ENCODE measurements around the gene UPK3B.
"Not testable (repeated sequence)": the region's sequence is repeated elsewhere in the genome, so short reads cannot be mapped to it uniquely, and the experiment has no call there.

The UPK3B gene

DNA sequence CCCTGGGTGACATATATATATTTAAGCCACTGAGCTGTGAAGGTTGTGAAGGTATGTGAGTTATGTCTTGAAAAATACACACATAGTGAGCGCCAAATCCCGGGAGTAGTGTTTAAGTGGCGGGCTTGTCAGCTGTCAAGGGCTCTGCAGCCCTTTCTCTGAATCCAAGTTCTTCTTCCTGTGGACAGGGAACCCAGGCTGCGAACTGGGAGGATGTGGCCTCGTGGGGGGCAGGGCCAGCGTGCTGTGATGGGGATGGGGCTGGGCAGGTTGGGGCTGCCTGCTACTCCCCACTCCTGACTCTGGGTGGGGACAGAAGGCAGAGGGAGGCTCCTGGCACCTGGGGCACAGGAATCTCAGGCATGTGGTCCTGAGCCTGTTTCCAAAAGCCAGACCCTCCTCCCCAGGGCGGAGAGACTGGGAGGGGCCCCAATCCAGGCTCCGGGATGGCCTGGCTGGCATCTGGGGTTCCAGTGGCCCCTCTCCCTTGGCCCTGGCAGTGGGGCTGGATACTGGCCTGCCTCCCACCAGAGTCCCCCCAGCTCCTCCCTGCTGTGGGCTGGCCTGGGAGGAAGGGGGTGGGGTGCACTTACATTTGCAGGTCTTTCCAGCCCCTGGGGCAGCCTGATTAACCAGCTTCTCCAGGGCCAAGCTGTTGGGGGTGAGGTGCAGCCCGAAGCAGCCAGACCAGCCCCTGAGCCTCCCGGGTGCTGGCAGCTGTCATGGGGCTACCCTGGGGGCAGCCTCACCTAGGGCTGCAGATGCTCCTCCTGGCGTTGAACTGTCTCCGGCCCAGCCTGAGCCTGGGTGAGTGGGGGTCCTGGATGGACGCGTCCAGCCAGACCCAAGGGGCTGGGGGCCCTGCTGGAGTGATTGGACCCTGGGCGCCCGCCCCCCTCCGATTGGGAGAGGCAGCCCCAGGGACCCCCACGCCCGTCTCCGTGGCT, at the start of gene UPK3B:
Gene UPK3B, plus strand, starts transcription at position 622 of the 947 bp plus-strand sequence. Its CDS starts 101 bp downstream, at position 723.
- no peak for TF ChIP-seq JUND (IDR thresholded peaks at IDR 0.05; ENCODE audit: low read depth)
- in situ Hi-C loops (cut with HindIII; ENCODE audit: low pct_unique_long_range_greater_than_20kb, low sequenced_read_pairs) = no loop called here
- DNase-seq (ENCODE audit: low read depth in 1 of 2, low spot score in 1 of 2) = peak; percentile 83 to 94

DNA sequence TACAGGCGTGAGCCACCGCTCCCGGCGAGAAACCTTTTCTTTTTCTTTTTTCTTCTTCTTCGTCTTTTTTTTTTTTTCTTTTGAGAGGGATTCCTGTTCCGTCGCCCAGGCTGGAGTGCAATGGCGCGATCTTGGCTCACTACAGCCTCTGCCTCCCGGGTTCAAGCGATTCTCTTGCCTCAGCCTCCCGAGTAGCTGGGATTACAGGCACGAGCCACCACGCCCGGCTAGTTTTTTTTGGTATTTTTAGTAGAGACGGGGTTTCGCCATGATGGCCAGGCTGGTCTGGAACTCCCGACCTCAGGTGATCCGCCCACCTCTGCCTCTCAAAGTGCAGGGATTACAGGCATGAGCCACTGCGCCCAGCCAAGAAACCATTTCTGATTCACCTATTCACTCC, 49.6 kb upstream of the UPK3B start:
- in situ Hi-C loops (cut with HindIII; ENCODE audit: low pct_unique_long_range_greater_than_20kb, low sequenced_read_pairs); DNase-seq (ENCODE audit: low read depth in 1 of 2, low spot score in 1 of 2): not testable (repeated sequence)

DNA sequence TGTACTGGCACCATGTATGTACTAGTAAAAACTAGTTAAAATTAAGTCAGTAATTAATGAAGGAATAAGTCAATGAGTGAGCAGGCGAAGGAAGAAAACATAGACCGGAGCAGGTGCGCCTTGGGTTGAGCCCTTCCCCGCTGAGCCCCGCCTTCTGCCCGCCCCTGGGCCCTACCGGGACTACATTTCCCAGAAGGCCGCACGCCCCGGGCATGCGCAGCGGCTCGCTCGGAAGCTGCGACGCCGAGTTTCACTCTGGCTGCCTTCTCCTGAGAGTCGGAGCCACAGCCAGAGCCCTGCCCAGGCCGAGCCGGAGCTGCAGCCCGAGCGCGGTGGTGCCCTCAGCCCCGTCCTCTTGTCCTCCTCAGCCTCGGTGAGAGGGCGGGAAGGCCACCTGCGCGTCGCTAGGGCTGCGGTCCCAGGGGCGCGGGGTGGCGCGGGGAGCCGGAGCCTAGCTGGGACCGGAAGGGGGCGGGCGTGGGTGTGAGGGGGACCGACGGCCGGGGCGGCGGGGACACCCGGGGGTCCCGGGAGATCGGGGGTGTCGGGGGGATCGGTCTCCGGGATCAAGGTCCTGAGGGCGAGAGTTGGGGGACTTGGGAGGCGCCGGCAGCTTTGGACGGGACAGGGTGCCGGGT, 48.8 kb upstream of the UPK3B start, which contains the start of gene DTX2:
Gene DTX2, plus strand, starts transcription at position 246 of the 638 bp plus-strand sequence. CDS start 18,801 bp downstream, outside the sequence.
- in situ Hi-C loops (cut with HindIII; ENCODE audit: low pct_unique_long_range_greater_than_20kb, low sequenced_read_pairs); DNase-seq (ENCODE audit: low read depth in 1 of 2, low spot score in 1 of 2): not testable (repeated sequence)

DNA sequence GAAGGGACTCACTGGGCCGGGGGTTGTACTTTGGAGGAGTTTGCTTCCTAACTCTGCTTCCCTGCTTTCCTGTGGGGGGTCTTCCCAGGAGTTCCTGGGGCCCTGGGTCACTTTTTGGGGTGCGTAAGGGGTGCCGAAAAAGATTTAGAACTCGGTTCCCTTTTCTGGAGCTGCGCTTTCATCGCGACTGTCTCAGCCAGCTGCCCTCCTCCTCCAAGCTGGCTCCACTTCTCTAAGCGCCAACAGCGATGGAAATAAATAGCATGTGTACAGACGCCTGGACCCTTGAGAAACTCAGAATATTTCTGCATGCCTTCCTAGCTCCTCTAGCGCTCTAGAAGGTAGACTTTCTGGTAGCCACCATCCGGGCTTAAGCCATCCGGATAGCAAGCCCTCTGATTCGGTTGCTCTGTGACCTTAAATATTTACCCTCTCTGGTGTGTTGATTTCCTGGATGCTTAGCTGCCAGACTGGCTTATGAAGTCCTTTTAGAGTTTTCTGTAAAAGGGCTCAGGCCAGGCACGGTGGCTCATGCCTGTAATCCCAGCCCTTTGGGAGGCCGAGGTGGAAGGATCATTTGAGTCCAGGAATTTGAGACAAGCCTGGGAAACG, 48.0 kb upstream of the UPK3B start:
- DNase-seq (ENCODE audit: low read depth in 1 of 2, low spot score in 1 of 2); in situ Hi-C loops (cut with HindIII; ENCODE audit: low pct_unique_long_range_greater_than_20kb, low sequenced_read_pairs): not testable (repeated sequence)

DNA sequence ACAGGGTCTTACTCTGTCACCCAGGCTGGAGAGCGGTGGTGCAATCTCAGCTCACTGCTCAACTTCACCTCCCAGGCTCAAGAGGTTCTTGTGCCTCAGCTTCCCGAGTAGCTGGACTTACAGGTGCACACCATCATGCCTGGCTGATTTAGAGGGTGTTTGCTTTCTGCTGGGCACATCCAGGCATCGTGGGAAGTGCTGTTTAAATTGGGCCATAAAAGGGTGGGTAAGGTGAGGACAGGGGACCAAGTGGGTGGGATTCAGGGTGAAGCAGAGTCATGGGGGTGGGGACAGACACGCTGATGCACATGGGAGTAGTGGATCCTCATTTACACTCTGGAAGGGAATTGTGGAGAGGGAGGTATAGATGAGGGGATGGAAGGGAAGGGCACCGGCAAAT, 45.4 kb upstream of the UPK3B start:
- in situ Hi-C loops (cut with HindIII; ENCODE audit: low pct_unique_long_range_greater_than_20kb, low sequenced_read_pairs); DNase-seq (ENCODE audit: low read depth in 1 of 2, low spot score in 1 of 2): not testable (repeated sequence)

DNA sequence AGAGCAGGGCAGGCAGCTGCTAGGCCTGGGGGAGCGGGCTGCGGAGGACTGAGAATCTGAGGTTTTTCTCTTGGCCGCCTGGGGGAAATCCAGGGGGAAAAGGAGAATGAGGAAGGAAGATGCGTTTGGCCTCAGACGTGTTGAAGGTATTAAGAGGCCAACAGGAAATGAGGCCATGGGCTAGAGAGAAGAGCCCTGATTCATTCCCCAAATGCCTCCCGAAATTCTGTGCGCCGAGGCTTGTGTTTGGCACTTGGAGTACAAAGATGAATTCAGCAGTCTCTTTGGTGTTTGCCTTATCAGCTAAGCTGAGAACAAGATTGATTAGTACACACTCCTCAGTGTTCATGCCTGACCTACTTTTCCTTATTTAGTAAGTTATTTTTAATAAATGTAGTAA, 44.4 kb upstream of the UPK3B start:
- in situ Hi-C loops (cut with HindIII; ENCODE audit: low pct_unique_long_range_greater_than_20kb, low sequenced_read_pairs); DNase-seq (ENCODE audit: low read depth in 1 of 2, low spot score in 1 of 2): not testable (repeated sequence)

DNA sequence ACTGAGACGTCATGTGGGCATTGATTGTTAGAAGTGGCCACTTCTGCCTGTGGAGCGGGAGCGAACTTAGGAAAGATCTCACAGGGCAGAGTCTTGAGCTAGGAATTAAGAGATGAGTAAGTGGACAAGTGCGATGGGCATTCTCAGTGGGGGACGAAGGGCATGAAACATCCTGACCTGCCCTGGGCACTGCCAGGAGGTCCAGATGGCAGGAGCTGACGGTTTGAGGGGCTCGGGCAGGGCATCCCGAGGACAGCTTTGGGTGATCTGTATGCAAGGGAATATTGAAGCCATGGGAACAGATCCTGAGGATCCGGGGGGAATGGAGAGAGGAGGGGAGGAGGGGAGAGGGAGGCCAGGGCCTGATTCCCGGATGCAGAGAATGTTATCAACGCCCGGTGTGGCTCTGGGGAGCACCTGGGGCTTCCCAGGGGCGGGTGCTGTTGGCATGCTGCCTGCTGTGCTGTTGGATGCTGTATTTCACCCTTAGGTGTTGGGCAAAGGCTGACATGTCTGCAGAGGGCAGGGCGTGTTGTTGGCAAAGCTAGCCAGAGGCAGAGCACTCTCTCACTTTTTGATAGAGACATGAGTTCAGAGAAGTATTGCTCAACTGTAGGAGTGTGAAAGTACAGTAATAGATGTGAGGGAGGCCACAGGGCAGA, 42.5 kb upstream of the UPK3B start:
- in situ Hi-C loops (cut with HindIII; ENCODE audit: low pct_unique_long_range_greater_than_20kb, low sequenced_read_pairs) = not testable (repeated sequence)

DNA sequence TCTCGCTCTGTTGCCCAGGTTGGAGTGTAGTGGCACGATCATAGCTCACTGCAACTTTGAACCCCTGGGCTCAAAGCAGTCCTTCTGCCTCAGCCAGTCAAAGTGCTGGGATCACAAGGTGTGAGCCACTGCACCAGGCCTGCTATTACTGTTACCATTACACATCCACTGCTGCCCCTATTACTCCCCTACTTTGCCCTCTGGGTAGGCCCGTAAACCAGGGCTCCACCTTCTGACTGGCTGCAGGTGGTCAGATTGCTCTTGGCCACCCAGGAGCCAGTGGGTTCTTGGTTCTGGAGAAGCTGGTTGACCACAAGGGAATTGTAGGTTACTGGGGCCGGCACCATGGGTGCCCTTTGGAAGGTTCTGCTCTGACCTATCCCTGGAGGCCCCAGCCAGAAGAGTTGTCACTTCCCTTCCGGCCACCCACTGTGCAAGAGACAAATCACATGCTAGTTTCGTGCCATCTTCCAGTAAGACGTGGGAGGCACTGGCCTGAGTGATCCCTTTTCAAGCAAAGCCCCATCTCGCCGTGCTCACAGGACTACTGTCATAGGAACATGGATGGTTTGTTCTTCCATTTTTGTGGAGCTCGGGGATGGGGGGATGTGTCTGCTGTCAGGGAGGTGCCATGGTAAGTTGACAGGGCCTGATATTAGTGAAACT, 38.7 kb upstream of the UPK3B start:
- DNase-seq (ENCODE audit: low read depth in 1 of 2, low spot score in 1 of 2); in situ Hi-C loops (cut with HindIII; ENCODE audit: low pct_unique_long_range_greater_than_20kb, low sequenced_read_pairs): not testable (repeated sequence)

More for the DNA sequence above, 42.5 kb upstream of the UPK3B start:
- not testable (repeated sequence) for DNase-seq (ENCODE audit: low read depth in 1 of 2, low spot score in 1 of 2)

DNA sequence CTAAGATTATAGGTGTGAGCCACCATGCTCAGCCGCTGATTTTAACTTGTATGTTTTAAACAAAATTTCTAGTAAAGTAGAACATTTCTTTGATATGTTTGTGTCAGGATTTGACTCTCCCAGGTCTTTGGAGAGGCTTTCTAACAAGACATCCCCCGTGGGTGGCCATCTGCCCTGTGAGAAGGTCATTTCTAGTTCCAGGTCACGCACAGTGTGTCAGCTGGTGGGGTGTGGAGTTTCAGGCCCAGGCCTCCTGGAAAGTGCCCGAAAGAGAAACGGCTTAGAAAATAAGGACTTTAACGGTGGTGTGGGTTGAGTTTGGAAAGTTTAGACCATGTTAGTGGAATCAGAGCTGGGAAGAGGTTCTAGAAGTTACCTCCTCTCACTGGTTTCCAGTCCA, 37.3 kb upstream of the UPK3B start:
- in situ Hi-C loops (cut with HindIII; ENCODE audit: low pct_unique_long_range_greater_than_20kb, low sequenced_read_pairs); DNase-seq (ENCODE audit: low read depth in 1 of 2, low spot score in 1 of 2): not testable (repeated sequence)

DNA sequence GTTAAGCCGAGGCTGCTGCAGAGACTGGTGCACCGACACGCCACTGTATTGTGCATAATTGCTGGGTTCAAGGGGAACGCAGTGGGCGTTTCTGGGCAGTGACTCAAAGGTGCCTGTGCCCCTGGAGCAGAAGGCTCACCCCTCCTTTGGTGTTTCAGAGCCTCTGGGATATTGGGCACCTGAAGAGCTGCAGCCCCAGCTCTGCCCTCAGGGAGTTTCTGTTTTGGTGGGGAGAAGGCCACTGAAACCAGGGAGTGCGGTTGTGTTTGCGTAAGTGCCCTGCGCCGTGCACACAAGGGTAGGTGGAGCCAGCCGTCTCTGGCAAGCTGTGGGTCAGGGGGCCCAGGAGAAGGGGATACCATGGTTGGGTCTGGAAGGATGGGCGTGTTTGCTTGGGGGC, 34.1 kb upstream of the UPK3B start:
- DNase-seq (ENCODE audit: low read depth in 1 of 2, low spot score in 1 of 2) = not testable (repeated sequence)

DNA sequence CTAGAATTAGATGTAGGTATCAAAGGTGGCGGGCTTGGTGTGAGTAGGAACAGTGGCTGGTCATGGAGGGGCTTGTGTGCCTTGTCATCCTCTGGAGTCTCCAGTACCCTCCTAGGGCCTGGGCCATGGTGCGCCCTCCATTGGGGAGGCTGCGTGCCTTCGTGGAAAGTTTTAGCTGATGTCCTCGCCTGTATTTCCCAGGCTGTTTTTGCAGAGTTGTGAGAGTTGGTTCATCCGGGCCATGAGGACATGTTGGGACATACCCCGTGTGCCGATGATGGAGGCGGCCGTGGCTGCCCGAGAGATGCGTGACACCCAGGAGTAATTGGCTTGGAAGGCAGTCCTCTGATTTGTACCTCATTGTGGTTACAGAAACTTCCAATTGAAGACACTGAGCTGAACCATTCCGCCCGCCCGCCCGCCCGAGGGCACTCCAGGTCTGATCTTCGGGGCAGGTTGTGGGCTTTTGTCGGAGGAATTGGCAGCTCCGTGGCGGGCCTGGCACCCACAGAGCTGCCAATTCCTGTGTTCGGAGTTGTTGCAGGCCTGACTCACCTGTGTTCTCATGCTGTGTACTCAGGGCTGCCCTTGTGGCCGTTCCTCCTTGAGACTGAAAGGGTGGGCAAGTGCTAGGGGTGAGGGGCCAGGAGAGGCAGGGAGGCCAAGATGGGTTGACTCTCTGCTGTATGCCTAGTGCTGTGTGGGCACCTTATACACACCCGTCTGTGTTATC, 33.4 kb upstream of the UPK3B start:
- DNase-seq (ENCODE audit: low read depth in 1 of 2, low spot score in 1 of 2); in situ Hi-C loops (cut with HindIII; ENCODE audit: low pct_unique_long_range_greater_than_20kb, low sequenced_read_pairs): not testable (repeated sequence)

More for the DNA sequence above, 34.1 kb upstream of the UPK3B start:
- in situ Hi-C loops (cut with HindIII; ENCODE audit: low pct_unique_long_range_greater_than_20kb, low sequenced_read_pairs) = not testable (repeated sequence)

DNA sequence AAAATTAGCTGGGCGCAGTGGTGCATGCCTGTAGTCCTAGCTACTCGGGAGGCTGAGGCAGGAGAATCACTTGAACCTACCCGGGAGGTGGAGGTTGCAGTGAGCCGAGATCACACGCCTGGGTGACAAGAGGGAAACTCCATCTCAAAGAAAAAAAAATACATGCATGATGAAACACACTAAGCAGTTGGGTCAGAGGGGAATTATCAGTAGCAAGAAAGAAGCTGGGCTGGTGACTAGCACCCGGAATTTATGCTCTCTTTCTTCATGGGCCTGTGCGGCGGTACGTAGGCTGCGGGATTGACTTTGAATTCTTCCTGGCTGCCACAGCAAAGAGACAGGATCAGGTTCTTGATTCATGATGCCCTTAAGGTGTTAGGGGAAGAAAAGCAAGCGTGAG, 30.7 kb upstream of the UPK3B start:
- in situ Hi-C loops (cut with HindIII; ENCODE audit: low pct_unique_long_range_greater_than_20kb, low sequenced_read_pairs); DNase-seq (ENCODE audit: low read depth in 1 of 2, low spot score in 1 of 2): not testable (repeated sequence)

DNA sequence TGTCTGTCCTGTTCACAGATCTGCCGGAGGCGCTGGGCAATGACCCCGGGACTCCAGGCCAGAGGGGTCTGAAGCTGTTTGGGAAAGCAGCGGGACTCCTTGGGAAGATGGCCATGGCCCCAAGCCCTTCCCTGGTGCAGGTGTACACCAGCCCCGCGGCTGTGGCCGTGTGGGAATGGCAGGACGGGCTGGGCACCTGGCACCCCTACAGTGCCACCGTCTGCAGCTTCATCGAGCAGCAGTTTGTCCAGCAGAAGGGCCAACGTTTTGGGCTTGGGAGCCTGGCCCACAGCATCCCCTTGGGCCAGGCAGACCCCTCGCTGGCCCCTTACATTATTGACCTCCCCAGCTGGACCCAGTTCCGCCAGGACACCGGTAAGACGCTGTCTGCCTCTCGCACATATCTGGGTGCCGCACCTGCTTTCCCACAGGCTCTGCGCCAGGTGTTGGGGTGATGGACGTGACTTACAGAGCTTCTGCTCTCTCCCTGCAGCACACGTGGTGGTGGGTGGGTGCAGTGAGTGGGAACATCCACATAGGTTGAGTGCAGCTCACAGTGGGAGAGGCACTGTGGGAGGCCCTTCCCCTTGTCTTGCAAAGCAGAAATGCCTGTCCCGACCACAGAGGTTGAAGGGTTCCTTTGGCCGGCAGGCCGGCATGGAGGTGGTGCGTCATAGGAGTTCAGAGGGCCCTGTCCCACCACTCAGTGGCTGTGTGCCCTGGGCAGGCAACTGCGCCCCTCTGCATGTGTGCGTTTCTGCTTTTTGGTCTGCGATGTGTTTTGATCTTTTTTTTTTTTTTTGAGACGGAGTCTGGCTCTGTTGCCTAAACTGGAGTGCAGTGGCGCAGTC, 29.7 kb upstream of the UPK3B start:
- in situ Hi-C loops (cut with HindIII; ENCODE audit: low pct_unique_long_range_greater_than_20kb, low sequenced_read_pairs) = not testable (repeated sequence)

DNA sequence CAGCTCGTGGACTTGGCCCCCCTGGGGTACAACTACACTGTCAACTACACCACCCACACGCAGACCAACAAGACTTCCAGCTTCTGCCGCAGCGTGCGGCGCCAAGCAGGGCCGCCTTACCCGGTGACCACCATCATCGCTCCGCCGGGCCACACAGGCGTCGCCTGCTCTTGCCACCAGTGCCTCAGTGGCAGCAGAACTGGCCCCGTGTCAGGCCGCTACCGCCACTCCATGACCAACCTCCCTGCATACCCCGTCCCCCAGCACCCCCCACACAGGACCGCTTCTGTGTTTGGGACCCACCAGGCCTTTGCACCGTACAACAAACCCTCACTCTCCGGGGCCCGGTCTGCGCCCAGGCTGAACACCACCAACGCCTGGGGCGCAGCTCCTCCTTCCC, 27.7 kb upstream of the UPK3B start:
- DNase-seq (ENCODE audit: low read depth in 1 of 2, low spot score in 1 of 2); in situ Hi-C loops (cut with HindIII; ENCODE audit: low pct_unique_long_range_greater_than_20kb, low sequenced_read_pairs): not testable (repeated sequence)

More for the DNA sequence above, 29.7 kb upstream of the UPK3B start:
- DNase-seq (ENCODE audit: low read depth in 1 of 2, low spot score in 1 of 2) = not testable (repeated sequence)

DNA sequence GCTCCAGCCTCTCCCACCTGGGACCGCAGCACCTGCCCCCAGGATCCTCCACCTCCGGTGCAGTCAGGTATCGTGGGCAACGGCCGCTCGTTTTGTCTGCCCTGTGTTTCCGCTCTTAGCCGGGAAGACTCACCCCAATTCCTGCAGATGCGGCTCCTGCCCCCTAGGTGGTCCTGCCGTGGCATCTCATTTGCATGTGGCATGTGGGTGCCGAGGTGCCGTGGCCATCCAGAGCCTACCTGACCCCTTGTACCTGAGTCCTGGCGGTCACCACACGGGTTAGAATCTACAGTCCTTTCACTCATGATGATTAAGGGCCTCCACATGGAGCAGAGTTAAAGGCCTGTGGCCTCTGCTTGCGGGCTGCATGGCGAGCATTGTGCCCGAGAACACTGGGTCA, 27.3 kb upstream of the UPK3B start:
- in situ Hi-C loops (cut with HindIII; ENCODE audit: low pct_unique_long_range_greater_than_20kb, low sequenced_read_pairs); DNase-seq (ENCODE audit: low read depth in 1 of 2, low spot score in 1 of 2): not testable (repeated sequence)
